HEK293T (cell line): Measurements from ENCODE around the gene SF3B2.

Experiments used
- CTCF ChIA-PET: fragments of 350-600 bp; formaldehyde crosslinking; extraction: SDS; loops from one replicate; lab custom pipeline; 2021; ENCODE audit warnings: antibody characterized with exemption, inconsistent platforms; lab: Yijun Ruan, JAX
- POLR2A ChIA-PET: fragments of 350-600 bp; formaldehyde crosslinking; extraction: SDS; loops from one replicate; lab custom pipeline; 2020; ENCODE audit warnings: antibody characterized with exemption, inconsistent platforms; lab: Yijun Ruan, JAX
- DNase-seq: peaks from one replicate; pipeline ENCODE4 v3.0.0; 2012; ENCODE audit warnings: mixed read lengths; ENCODE audit errors: extremely low spot score
- ARNT ChIP-seq: fragments of 450-650 bp; IDR thresholded peaks from 2 replicates; pipeline ENCODE4 v1.6.1; 2017; ENCODE audit warnings: mild to moderate bottlenecking
- BHLHE40 ChIP-seq: fragments of 450-650 bp; IDR thresholded peaks from 2 replicates; pipeline ENCODE4 v1.6.1; 2016; ENCODE audit warnings: mild to moderate bottlenecking, moderate library complexity, borderline replicate concordance
- CTBP1 ChIP-seq: fragments of 450-650 bp; IDR thresholded peaks from 2 replicates; pipeline ENCODE4 v1.6.1; 2016; ENCODE audit warnings: borderline replicate concordance
- ELF4 ChIP-seq: fragments of 450-650 bp; IDR thresholded peaks from 2 replicates; pipeline ENCODE4 v1.6.1; 2017; ENCODE audit warnings: antibody characterized with exemption
- FOXA1 ChIP-seq: fragments of 450-650 bp; IDR thresholded peaks from 2 replicates; pipeline ENCODE4 v1.6.1; 2016; ENCODE audit warnings: mild to moderate bottlenecking
- FOXK2 ChIP-seq: fragments of 450-650 bp; IDR thresholded peaks from 2 replicates; pipeline ENCODE4 v1.6.1; 2016; ENCODE audit warnings: mild to moderate bottlenecking
- FOXM1 ChIP-seq: fragments of 450-650 bp; IDR thresholded peaks from 2 replicates; pipeline ENCODE4 v1.6.1; 2017; ENCODE audit warnings: mild to moderate bottlenecking, borderline replicate concordance
- HDGF ChIP-seq: fragments of 450-650 bp; IDR thresholded peaks from 2 replicates; pipeline ENCODE4 v1.6.1; 2017; ENCODE audit warnings: antibody characterized with exemption, borderline replicate concordance
- L3MBTL2 ChIP-seq: fragments of 450-650 bp; conservative IDR thresholded peaks from 2 replicates; pipeline ENCODE4 v1.6.1; 2016; ENCODE audit warnings: mild to moderate bottlenecking
- LEF1 ChIP-seq: fragments of 450-650 bp; IDR thresholded peaks from 2 replicates; pipeline ENCODE4 v1.6.1; 2017; ENCODE audit warnings: mild to moderate bottlenecking, borderline replicate concordance
- NFRKB ChIP-seq: fragments of 450-650 bp; IDR thresholded peaks from 2 replicates; pipeline ENCODE4 v1.6.1; 2016; ENCODE audit warnings: mild to moderate bottlenecking, moderate library complexity
- PKNOX1 ChIP-seq: fragments of 450-650 bp; IDR thresholded peaks from 2 replicates; pipeline ENCODE4 v1.6.1; 2016
- SP1 ChIP-seq: fragments of 450-650 bp; IDR thresholded peaks from 2 replicates; pipeline ENCODE4 v1.6.1; 2017
- SUZ12 ChIP-seq: fragments of 450-650 bp; IDR thresholded peaks from 2 replicates; pipeline ENCODE4 v1.6.1; 2016; ENCODE audit warnings: mild to moderate bottlenecking
- TARDBP ChIP-seq: fragments of 450-650 bp; IDR thresholded peaks from 2 replicates; pipeline ENCODE4 v1.6.1; 2016
- ZNF384 ChIP-seq: fragments of 450-650 bp; IDR thresholded peaks from 2 replicates; pipeline ENCODE4 v1.6.1; 2016

SF3B2 gene

DNA sequence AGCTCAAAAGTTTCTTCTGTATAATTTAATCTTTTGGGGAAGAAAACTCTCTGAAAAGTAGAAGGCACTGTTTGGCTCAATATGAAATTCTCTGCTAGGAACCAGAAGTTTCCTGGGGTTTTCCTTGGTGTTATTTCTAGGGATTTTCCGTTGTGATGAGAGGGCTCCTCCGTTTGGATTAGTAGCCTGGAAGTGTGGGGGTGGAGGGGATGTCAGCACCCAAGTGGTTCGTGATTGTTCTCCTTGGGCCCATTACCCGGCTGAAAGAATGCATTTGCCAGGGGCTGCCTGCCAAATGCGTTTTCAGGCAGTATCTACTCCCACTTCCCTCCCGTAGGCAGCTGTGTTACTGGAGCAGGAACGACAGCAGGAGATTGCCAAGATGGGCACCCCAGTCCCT is 4.3 kb downstream of the SF3B2 start:
- ChIA-PET POLR2A (no interaction called here), CTCF (interaction anchor here (1.9 kb wide), 1 partner anchor 12 kb away, joined by 12 read pairs; no protein-coding TSS in a partner anchor)
- no peak for DNase-seq
- TF ChIP-seq CTBP1 = no peak
- no peak for TF ChIP-seq LEF1
- TF ChIP-seq SP1 = no peak
- TF ChIP-seq PKNOX1 = no peak
- no peak for TF ChIP-seq ARNT
- TF ChIP-seq FOXA1 = no peak
- TF ChIP-seq TARDBP = no peak
- TF ChIP-seq ELF4 = no peak
- no peak for TF ChIP-seq BHLHE40
- TF ChIP-seq NFRKB = no peak
- TF ChIP-seq ZNF384 = no peak
- no peak for TF ChIP-seq L3MBTL2
- TF ChIP-seq SUZ12 = no peak
- TF ChIP-seq FOXM1 = no peak
- no peak for TF ChIP-seq FOXK2
- no peak for TF ChIP-seq HDGF

- CTCF ChIA-PET = interaction anchor here (0.9 to 1.2 kb wide), 2 partner anchors 8 to 9 kb away, joined by 3 read pairs; no protein-coding TSS in a partner anchor
- no peak for DNase-seq
- POLR2A ChIA-PET = no interaction called here
- TF ChIP-seq CTBP1 (no peak), FOXK2 (no peak), BHLHE40 (no peak), PKNOX1 (no peak), LEF1 (no peak), ZNF384 (no peak), TARDBP (no peak), ARNT (no peak), ELF4 (no peak), SP1 (no peak), FOXM1 (no peak), SUZ12 (no peak)
Observed at GRCh38 chr11:66059966-66060680, 8.0 kb downstream of the SF3B2 start.

DNA sequence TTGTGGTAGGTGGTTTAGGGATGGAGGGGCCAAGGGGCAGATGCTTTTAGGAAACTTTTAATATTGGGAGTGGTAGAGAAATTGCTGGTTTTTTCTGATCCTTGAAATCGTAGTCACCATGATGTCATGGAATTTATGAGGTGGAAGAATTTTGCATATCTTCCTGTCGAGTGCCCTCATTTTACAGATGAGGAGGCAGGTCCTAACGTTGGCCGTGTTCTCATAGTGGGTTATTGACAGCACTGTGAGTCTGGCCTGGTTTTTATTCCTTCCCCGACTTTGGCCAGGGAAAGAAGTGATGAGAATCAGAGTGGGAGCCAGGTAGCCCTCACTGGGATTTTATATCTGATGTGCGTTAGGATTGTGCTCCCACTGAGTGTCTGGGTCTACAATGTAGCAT is 9.1 kb downstream of the SF3B2 start:
- DNase-seq = no peak
- TF ChIP-seq SUZ12 = no peak
- CTCF ChIA-PET = interaction anchor here (1.2 kb wide), 1 partner anchor 8 kb away, joined by 3 read pairs; no protein-coding TSS in a partner anchor
- POLR2A ChIA-PET = no interaction called here

DNA sequence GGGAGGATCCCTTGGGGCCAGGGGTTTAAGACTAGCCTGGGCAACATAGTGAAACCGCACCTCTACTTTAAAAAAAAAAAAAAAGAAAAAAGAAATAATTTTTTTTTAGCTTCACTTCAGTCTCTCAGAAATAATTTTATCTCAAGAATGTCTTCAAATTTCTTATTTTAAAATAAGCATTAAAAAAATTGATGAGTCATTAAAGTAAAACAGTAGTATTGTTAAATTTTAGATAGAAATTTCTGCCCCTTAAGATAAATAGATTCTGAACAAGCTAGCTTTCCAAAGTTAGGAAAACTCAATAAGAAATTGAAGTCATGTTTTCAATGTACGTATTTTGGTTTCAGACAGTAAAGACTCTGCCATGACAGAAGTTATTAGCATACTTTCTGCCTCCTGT is 10.2 kb downstream of the SF3B2 start:
- CTCF ChIA-PET = no interaction called here
- POLR2A ChIA-PET = interaction anchor here (2.0 kb wide), 1 partner anchor 9 kb away, joined by 20 read pairs; the partner anchor contains the start of gene SF3B2
- TF ChIP-seq HDGF (no peak), ARNT (no peak), FOXM1 (no peak), FOXK2 (no peak), L3MBTL2 (no peak), SP1 (no peak), BHLHE40 (no peak), FOXA1 (no peak), CTBP1 (no peak), ZNF384 (no peak), LEF1 (no peak), ELF4 (no peak), TARDBP (no peak)
- DNase-seq = no peak

GRCh38 chr11:66063900-66064299 is 11.7 kb downstream of the SF3B2 start:
- TF ChIP-seq ARNT (no peak), FOXK2 (no peak), TARDBP (no peak), FOXM1 (no peak), PKNOX1 (no peak), HDGF (no peak), BHLHE40 (no peak), L3MBTL2 (no peak), ZNF384 (no peak), SUZ12 (no peak), SP1 (no peak), FOXA1 (no peak), CTBP1 (no peak), LEF1 (no peak), NFRKB (no peak), ELF4 (no peak)
- POLR2A ChIA-PET = interaction anchor here (2.0 kb wide), 1 partner anchor 10 kb away, joined by 20 read pairs; the partner anchor contains the start of gene SF3B2
- DNase-seq = no peak
- CTCF ChIA-PET = no interaction called here

DNA sequence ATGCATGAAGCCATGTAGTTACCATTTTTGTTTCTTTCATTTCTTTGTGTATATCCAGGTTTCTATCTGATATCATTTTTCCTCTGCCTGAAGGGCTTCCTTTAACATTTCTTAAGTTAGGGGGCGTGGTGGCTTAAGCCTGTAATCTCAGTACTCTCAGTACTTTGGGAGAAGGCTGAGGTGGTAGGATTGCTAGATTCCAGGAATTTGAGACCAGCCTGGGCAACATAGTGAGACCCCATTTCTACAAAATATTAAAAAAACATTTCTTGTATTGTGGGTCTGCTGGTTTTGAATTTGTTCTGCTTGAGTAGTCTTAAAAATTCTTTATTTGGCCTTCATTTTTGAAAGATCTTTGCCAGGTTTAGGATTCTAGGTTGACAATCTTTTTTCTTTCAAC is 12.4 kb downstream of the SF3B2 start:
- DNase-seq = no peak
- TF ChIP-seq FOXA1 (no peak), SP1 (no peak), ZNF384 (no peak), BHLHE40 (no peak), TARDBP (no peak), CTBP1 (no peak)
- ChIA-PET POLR2A (interaction anchor here (1.0 kb wide), 1 partner anchor 13 kb away, joined by 5 read pairs; the partner anchor contains the start of gene SF3B2), CTCF (no interaction called here)
